Measurements from ENCODE around the gene SRGAP1.

GRCh38 chr12:63976902-63977395 lies 132.4 kb downstream of the SRGAP1 start:
- TF ChIP-seq RXRA (IDR thresholded peaks at IDR 0.05; ENCODE audit: insufficient read depth, low read depth, low read length): no peak
- TF ChIP-seq CTCF (IDR thresholded peaks at IDR 0.05; ENCODE audit: control extremely low read depth in 1 of 3, insufficient read depth in 1 of 3, low read depth in 1 of 3, low read length in 3 of 3): no peak
- no peak for TF ChIP-seq RFX5 (IDR thresholded peaks at IDR 0.05; ENCODE audit: borderline replicate concordance, low read depth, low read length)
